HCT116 (cell line): ENCODE results near the gene OR10H5.

ENCODE experiments used
- ELF1 ChIP-seq: IDR thresholded peaks from 2 replicates; pipeline ENCODE4 v1.6.1; 2012; ENCODE audit warnings: low read depth, borderline replicate concordance
- EZH2 ChIP-seq: fragments of 200-600 bp; sonication (generic); IDR thresholded peaks from 2 replicates; pipeline ENCODE4 v1.6.1; 2017; ENCODE audit warnings: antibody characterized with exemption, mixed run types
- POLR2AphosphoS5 ChIP-seq: IDR thresholded peaks from 2 replicates; pipeline ENCODE4 v1.6.1; 2011; ENCODE audit warnings: mild to moderate bottlenecking, low read depth, low read length, moderate library complexity
- TCF7L2 ChIP-seq: IDR thresholded peaks from 2 replicates; pipeline ENCODE4 v1.7.0; 2011; ENCODE audit warnings: borderline replicate concordance, inconsistent platforms; ENCODE audit not compliant: insufficient read depth, insufficient read length; ENCODE audit errors: extremely low read depth
- TF ChIP-seq, protein P1 (sequence below), 3 experiments: fragments of 200-600 bp in 1 of 3; sonication (generic) in 1 of 3; IDR thresholded peaks in 2 of 3; conservative IDR thresholded peaks in 1 of 3; 2 replicates each; pipeline ENCODE4 v1.5.1; 2012 to 2017; ENCODE audit warnings: low read depth in 2 of 3, low read length in 2 of 3, antibody characterized with exemption in 1 of 3, borderline replicate concordance in 1 of 3, control low read depth in 1 of 3, mild to moderate bottlenecking in 1 of 3, mixed read lengths in 1 of 3, mixed run types in 1 of 3, moderate library complexity in 1 of 3; ENCODE audit not compliant: insufficient read depth in 1 of 3

DNA sequence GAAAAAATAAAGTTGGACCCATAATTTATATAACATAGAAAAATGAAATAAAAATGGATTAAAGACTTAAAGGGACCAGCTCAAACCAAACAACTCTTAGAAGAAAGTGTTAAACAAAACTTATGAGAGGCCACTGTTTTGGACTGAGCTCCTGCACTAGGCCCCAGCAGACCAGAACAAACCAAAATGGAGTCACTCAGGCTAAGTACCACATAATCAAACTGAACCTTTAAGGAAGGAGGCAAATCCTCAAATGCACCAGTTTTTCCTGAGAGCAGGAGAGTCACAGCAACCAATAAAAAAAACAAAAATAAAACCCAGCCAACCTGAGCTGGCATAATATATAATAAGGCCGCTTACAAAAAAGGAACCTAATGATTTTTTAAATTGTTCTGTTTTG lies 38.3 kb downstream of the OR10H5 start:
- TF ChIP-seq EZH2: no peak
- no peak for TF ChIP-seq TCF7L2
- TF ChIP-seq, protein P1, sequence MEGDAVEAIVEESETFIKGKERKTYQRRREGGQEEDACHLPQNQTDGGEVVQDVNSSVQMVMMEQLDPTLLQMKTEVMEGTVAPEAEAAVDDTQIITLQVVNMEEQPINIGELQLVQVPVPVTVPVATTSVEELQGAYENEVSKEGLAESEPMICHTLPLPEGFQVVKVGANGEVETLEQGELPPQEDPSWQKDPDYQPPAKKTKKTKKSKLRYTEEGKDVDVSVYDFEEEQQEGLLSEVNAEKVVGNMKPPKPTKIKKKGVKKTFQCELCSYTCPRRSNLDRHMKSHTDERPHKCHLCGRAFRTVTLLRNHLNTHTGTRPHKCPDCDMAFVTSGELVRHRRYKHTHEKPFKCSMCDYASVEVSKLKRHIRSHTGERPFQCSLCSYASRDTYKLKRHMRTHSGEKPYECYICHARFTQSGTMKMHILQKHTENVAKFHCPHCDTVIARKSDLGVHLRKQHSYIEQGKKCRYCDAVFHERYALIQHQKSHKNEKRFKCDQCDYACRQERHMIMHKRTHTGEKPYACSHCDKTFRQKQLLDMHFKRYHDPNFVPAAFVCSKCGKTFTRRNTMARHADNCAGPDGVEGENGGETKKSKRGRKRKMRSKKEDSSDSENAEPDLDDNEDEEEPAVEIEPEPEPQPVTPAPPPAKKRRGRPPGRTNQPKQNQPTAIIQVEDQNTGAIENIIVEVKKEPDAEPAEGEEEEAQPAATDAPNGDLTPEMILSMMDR (IDR thresholded peaks at IDR 0.05 in 2 of 3, conservative IDR thresholded peaks at IDR 0.05 in 1 of 3; ENCODE audit: borderline replicate concordance in 1 of 3, insufficient read depth in 1 of 3, low read depth in 2 of 3, low read length in 2 of 3): no peak
- no peak for TF ChIP-seq POLR2AphosphoS5
- no peak for TF ChIP-seq ELF1
